MM.1S (cell line): ENCODE results near the gene TPST1.

Source experiments
- DNase-seq: peaks from one replicate; pipeline ENCODE4 v3.0.0-alpha.2; 2015
- H2AFZ ChIP-seq: fragments of 300-600 bp; sonication (generic); 2 replicates; pipeline ENCODE4 v1.6.0; 2016; ENCODE audit warnings: antibody characterized with exemption, low read length
- H3F3A ChIP-seq: fragments of 300-600 bp; sonication (generic); 2 replicates; pipeline ENCODE4 v1.6.1; 2016; ENCODE audit warnings: mild to moderate bottlenecking, antibody characterized with exemption, low read length, moderate library complexity, mixed read lengths; ENCODE audit not compliant: insufficient read depth
- H3K27ac ChIP-seq: fragments of 300-600 bp; sonication (generic); 2 replicates; pipeline ENCODE4 v1.5.1; 2016; ENCODE audit warnings: mild to moderate bottlenecking, low read length
- H3K27me3 ChIP-seq: fragments of 300-600 bp; sonication (generic); replicated peaks from 2 replicates; pipeline ENCODE4 v1.6.0; 2016; ENCODE audit warnings: low read length; ENCODE audit not compliant: insufficient read depth
- H3K36me3 ChIP-seq: fragments of 300-600 bp; sonication (generic); replicated peaks from 2 replicates; pipeline ENCODE4 v1.6.1; 2016; ENCODE audit warnings: mild to moderate bottlenecking, low read length, mixed read lengths; ENCODE audit not compliant: insufficient read depth
- H3K4me1 ChIP-seq: fragments of 300-600 bp; sonication (generic); 2 replicates; pipeline ENCODE4 v1.6.1; 2016; ENCODE audit warnings: low read length, mixed read lengths
- H3K4me2 ChIP-seq: fragments of 300-600 bp; sonication (generic); 2 replicates; pipeline ENCODE4 v1.6.0; 2016; ENCODE audit warnings: low read depth, low read length
- H3K4me3 ChIP-seq: fragments of 300-600 bp; sonication (generic); 2 replicates; pipeline ENCODE4 v1.5.1; 2016; ENCODE audit warnings: low read length, mixed read lengths
- H3K79me2 ChIP-seq: fragments of 300-600 bp; sonication (generic); 2 replicates; pipeline ENCODE4 v1.6.1; 2016; ENCODE audit warnings: mixed run types, low read length, mixed read lengths
- H3K9ac ChIP-seq: fragments of 300-600 bp; sonication (generic); 2 replicates; pipeline ENCODE4 v1.6.1; 2016; ENCODE audit warnings: low read length, mixed read lengths
- H3K9me2 ChIP-seq: fragments of 300-600 bp; sonication (generic); replicated peaks from 2 replicates; pipeline ENCODE4 v1.6.1; 2016; ENCODE audit warnings: mild to moderate bottlenecking, low read length, mixed read lengths; ENCODE audit not compliant: insufficient read depth
- H3K9me3 ChIP-seq: fragments of 300-600 bp; sonication (generic); replicated peaks from 2 replicates; pipeline ENCODE4 v1.6.1; 2016; ENCODE audit warnings: mild to moderate bottlenecking, low read length, mixed read lengths; ENCODE audit not compliant: insufficient read depth
- H4K20me1 ChIP-seq: fragments of 300-600 bp; sonication (generic); 2 replicates; pipeline ENCODE4 v1.6.1; 2016; ENCODE audit warnings: mild to moderate bottlenecking, low read length, moderate library complexity, mixed read lengths; ENCODE audit not compliant: insufficient read depth
- CTCF ChIP-seq: fragments of 300-600 bp; sonication (generic); IDR thresholded peaks from 2 replicates; pipeline ENCODE4 v1.5.1; 2016; ENCODE audit warnings: antibody characterized with exemption, low read length, mixed read lengths
- EZH2 ChIP-seq: fragments of 300-600 bp; sonication (generic); optimal IDR thresholded peaks from 2 replicates; pipeline ENCODE3; 2017; ENCODE audit warnings: low read depth, mild to moderate bottlenecking, antibody characterized with exemption, low read length, mixed read lengths
- EZH2phosphoT487 ChIP-seq: fragments of 300-600 bp; sonication (generic); IDR thresholded peaks from 2 replicates; pipeline ENCODE4 v1.6.1; 2018; ENCODE audit warnings: antibody characterized with exemption, low read length

TPST1 gene

GRCh38 chr7:66403564-66403963 is 198.4 kb downstream of the TPST1 start:
- Histone ChIP-seq H3K4me2 (no peak overlapping the region), H3K27ac (no peak overlapping the region), H3K36me3 (no peaks in the 10 kb centered on the region), H3F3A (no peaks in the 10 kb centered on the region), H3K4me3 (no peak overlapping the region), H2AFZ (no peak overlapping the region), H3K9me3 (no peaks in the 10 kb centered on the region), H3K9ac (no peak overlapping the region), H3K4me1 (no peaks in the 10 kb centered on the region), H3K9me2 (no peaks in the 10 kb centered on the region), H3K27me3 (no peaks in the 10 kb centered on the region), H3K79me2 (no peaks in the 10 kb centered on the region), H4K20me1 (no peaks in the 10 kb centered on the region)
- no peak for TF ChIP-seq EZH2phosphoT487
- TF ChIP-seq EZH2: no peak
- TF ChIP-seq CTCF: no peak
- no peak for DNase-seq

GRCh38 chr7:66409493-66409892 is 204.4 kb downstream of the TPST1 start:
- H4K20me1 ChIP-seq: no peaks in the 10 kb centered on the region
- H3K4me2 ChIP-seq: no peak overlapping the region
- no peak overlapping the region for H2AFZ ChIP-seq
- no peaks in the 10 kb centered on the region for H3K36me3 ChIP-seq
- no peaks in the 10 kb centered on the region for H3K9me2 ChIP-seq
- no peak overlapping the region for H3K9ac ChIP-seq
- DNase-seq: no peak
- no peaks in the 10 kb centered on the region for H3K79me2 ChIP-seq
- TF ChIP-seq CTCF (no peak), EZH2 (no peak), EZH2phosphoT487 (no peak)
- no peaks in the 10 kb centered on the region for H3F3A ChIP-seq
- no peak overlapping the region for H3K4me3 ChIP-seq
- no peaks in the 10 kb centered on the region for H3K27me3 ChIP-seq
- no peak overlapping the region for H3K27ac ChIP-seq
- H3K4me1 ChIP-seq: no peaks in the 10 kb centered on the region
- H3K9me3 ChIP-seq: no peaks in the 10 kb centered on the region
